Testis (tissue), 3 donors: ENCODE results near the gene ZBTB14. TPM values are rescaled to one million over a fixed set of nuclear protein-coding genes. Genes with fewer than 3 reads are reported as not detected.

ENCODE experiments used
- DNase-seq: peaks from one replicate; pipeline ENCODE4 v3.0.0-alpha.2; 2019
- H3K27ac ChIP-seq, 2 donors: fragments of 200-600 bp; sonication (generic); one replicate each; pipeline ENCODE4 v1.5.1; 2019
- H3K27me3 ChIP-seq: fragments of 200-600 bp; sonication (generic); one replicate; pipeline ENCODE4 v1.5.1; 2019
- H3K36me3 ChIP-seq: fragments of 200-600 bp; sonication (generic); one replicate; pipeline ENCODE4 v1.5.1; 2017; ENCODE audit warnings: low read depth; ENCODE audit errors: missing control alignments
- H3K4me1 ChIP-seq: fragments of 200-600 bp; sonication (generic); one replicate; pipeline ENCODE4 v1.5.1; 2019
- H3K4me3 ChIP-seq, 2 donors: fragments of 200-600 bp; sonication (generic); one replicate each; pipeline ENCODE4 v1.5.1; 2017 to 2019
- H3K9me3 ChIP-seq: fragments of 200-600 bp; sonication (generic); one replicate; pipeline ENCODE4 v1.5.1; 2017
- CTCF ChIP-seq, 3 experiments: fragments of 450-650 bp in 2 of 3; fragments of 200-600 bp in 1 of 3; sonication (generic) in 1 of 3; IDR thresholded peaks; one replicate each; pipeline ENCODE4 v1.5.1; 2016 to 2019; ENCODE audit warnings: antibody characterized with exemption in 3 of 3, mild to moderate bottlenecking in 2 of 3, moderate library complexity in 1 of 3
- POLR2A ChIP-seq: fragments of 450-650 bp; IDR thresholded peaks from one replicate; pipeline ENCODE4 v1.6.1; 2017; ENCODE audit warnings: antibody characterized with exemption, mild to moderate bottlenecking, moderate library complexity
- WGBS, 2 donors: methylation state at CpG; one replicate each; pipeline ENCODE4 v1.1.5; 2018; 5-methylcytosine and 5-hydroxymethylcytosine counted together
- intact Hi-C: fragments of 100-400 bp; cut with DNase I; formaldehyde crosslinking; loops from one replicate; pipeline ENCODE4 v1.15.1; 2023; ENCODE audit warnings: low total_unique reads
- polyA plus RNA-seq: library from polyadenylated mRNA; stranded (reverse); fragments of 350-450 nt; fragmentation: Illumina TruSeq; extraction: RNeasy Lipid Tissue Mini Kit (QIAGEN cat#74804); gene quantifications from one replicate; pipeline ENCODE4 v1.2.3, GENCODE V29; 2014; ENCODE audit warnings: low read depth, low replicate concordance; ENCODE audit not compliant: insufficient read depth
- total RNA-seq, 2 donors: library from RNA; depleted of rRNA; stranded (reverse); fragments of >200 nt; gene quantifications; one replicate each; pipeline ENCODE4 v1.2.3, GENCODE V29; 2016

ZBTB14 gene
- total and polyA plus RNA-seq, 3 donors from 2014 or later = 10.7 to 17.7 (median 17.3) TPM

DNA sequence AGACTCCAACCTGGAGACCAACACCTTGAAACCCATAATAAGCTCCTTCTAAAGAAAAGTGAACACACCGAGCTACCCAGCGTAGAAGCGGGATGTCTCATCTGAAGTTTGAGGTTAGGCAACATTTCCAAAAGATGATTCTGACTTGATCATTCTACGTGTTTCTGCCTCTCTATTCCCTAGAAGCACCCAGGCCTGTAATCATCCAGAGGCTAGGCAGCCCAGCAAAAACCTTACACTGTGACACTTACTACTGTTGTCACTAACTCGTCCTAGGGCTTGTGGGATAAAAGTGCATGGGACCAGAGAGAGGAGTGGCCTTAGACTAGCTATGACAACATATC, 1.4 kb downstream of the ZBTB14 start:
- H3K27me3 ChIP-seq = no peaks in the 10 kb centered on the region
- DNase-seq = no peak
- H3K36me3 ChIP-seq = no peaks in the 10 kb centered on the region
- peak overlapping the region; percentile 86 to 98 for H3K27ac ChIP-seq
- no peaks in the 10 kb centered on the region for H3K9me3 ChIP-seq
- 43 to 46% methylated on average over 5 of the region's 5 CpGs for WGBS, 2 donors
- intact Hi-C loops = no loop called here
- TF ChIP-seq CTCF (IDR thresholded peaks at IDR 0.05) (no peak), POLR2A (no peak)
- peaks cover 14% of the 10 kb centered on the region for H3K4me1 ChIP-seq
- peak overlapping the region; percentile 76 to 79 for H3K4me3 ChIP-seq

GRCh38 chr18:5288517-5288935, 7.0 kb downstream of the ZBTB14 start:
- DNase-seq = no peak
- WGBS, 2 donors = 47 to 53% methylated on average over 2 of the region's 2 CpGs
- TF ChIP-seq POLR2A = no peak
- no peak for TF ChIP-seq CTCF (IDR thresholded peaks at IDR 0.05)
- Histone ChIP-seq H3K36me3 (no peaks in the 10 kb centered on the region), H3K27ac (no peak overlapping the region), H3K9me3 (no peaks in the 10 kb centered on the region), H3K4me1 (no peaks in the 10 kb centered on the region), H3K4me3 (no peak overlapping the region), H3K27me3 (no peaks in the 10 kb centered on the region)
- intact Hi-C loops = no loop called here

GRCh38 chr18:5287854-5288253, 7.7 kb downstream of the ZBTB14 start:
- H3K9me3 ChIP-seq = no peaks in the 10 kb centered on the region
- no peaks in the 10 kb centered on the region for H3K27me3 ChIP-seq
- H3K36me3 ChIP-seq = no peaks in the 10 kb centered on the region
- TF ChIP-seq CTCF (IDR thresholded peaks at IDR 0.05) (no peak), POLR2A (no peak)
- 70 to 83% methylated on average over 2 of the region's 2 CpGs for WGBS, 2 donors
- intact Hi-C loops = no loop called here
- H3K27ac ChIP-seq = no peak overlapping the region
- no peak overlapping the region for H3K4me3 ChIP-seq
- no peaks in the 10 kb centered on the region for H3K4me1 ChIP-seq
- no peak for DNase-seq

- Histone ChIP-seq H3K36me3 (no peaks in the 10 kb centered on the region), H3K27me3 (no peaks in the 10 kb centered on the region), H3K9me3 (no peaks in the 10 kb centered on the region), H3K4me3 (no peak overlapping the region), H3K27ac (no peak overlapping the region), H3K4me1 (no peaks in the 10 kb centered on the region)
- TF ChIP-seq POLR2A (no peak), CTCF (IDR thresholded peaks at IDR 0.05) (no peak)
- DNase-seq = no peak
- intact Hi-C loops = no loop called here
These were observed 9.0 kb downstream of the ZBTB14 start for GRCh38 chr18:5286525-5286924.

GRCh38 chr18:5285326-5285725, 10.2 kb downstream of the ZBTB14 start:
- Histone ChIP-seq H3K4me1 (no peaks in the 10 kb centered on the region), H3K27ac (no peak overlapping the region), H3K27me3 (no peaks in the 10 kb centered on the region), H3K4me3 (no peak overlapping the region), H3K9me3 (no peaks in the 10 kb centered on the region), H3K36me3 (no peaks in the 10 kb centered on the region)
- DNase-seq = no peak
- TF ChIP-seq POLR2A (no peak), CTCF (IDR thresholded peaks at IDR 0.05) (no peak)
- 61 to 72% methylated on average over 2 of the region's 2 CpGs for WGBS, 2 donors
- intact Hi-C loops = no loop called here
